Measurements from ENCODE around the gene SPANXD.

- TF ChIP-seq TAF1 (IDR thresholded peaks at IDR 0.05; ENCODE audit: low read depth, low read length) (no peak), POLR2A (IDR thresholded peaks at IDR 0.05; ENCODE audit: low read depth, low read length) (no peak), PAX5 (IDR thresholded peaks at IDR 0.05; ENCODE audit: insufficient read depth, low read length, severe bottlenecking) (no peak), POLR2AphosphoS5 (IDR thresholded peaks at IDR 0.05; ENCODE audit: low read depth, low read length) (no peak), SPI1 (IDR thresholded peaks at IDR 0.05; ENCODE audit: low read depth, low read length) (no peak)
Measured at GRCh38 chrX:141668371-141668770, 30.2 kb downstream of the SPANXD start.
